Measurements from ENCODE around the gene TAAR8.
"Not testable (repeated sequence)": the region's sequence is repeated elsewhere in the genome, so short reads cannot be mapped to it uniquely, and the experiment has no call there.

The TAAR8 gene

DNA sequence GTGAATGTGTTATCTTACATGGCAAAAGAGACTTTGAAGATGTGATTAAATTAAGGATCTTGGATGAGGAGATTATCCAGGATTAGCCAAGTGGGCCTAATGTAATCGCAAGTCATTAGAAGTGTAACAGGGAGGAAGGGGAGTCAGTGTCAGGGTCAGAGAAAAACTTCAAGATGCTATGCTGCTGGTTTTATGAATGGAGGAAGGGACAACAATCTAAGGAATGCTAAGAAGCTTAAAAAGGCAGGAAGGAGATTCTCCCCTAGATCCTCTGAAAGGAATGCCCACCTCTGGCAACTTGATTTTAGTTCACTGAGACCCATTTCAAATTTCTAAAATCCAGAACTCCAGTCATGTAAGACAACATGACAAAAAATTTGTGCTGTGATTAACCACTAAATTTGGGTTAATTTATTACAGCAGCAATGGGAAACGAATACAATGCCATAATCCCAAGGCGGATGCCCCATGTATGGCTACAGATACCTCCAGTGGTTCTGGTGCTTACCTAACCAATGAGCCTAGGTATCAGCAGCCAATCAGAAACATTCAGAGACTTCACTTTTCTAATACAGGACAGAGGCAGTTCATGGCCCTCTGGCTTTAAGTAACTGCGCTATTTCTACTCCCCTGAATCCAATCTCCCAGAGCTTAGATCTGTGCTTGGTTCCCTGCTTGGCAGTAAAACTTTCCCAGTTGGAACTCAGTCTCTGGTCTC, 3.6 kb upstream of the TAAR8 start:
- no peak for DNase-seq

DNA sequence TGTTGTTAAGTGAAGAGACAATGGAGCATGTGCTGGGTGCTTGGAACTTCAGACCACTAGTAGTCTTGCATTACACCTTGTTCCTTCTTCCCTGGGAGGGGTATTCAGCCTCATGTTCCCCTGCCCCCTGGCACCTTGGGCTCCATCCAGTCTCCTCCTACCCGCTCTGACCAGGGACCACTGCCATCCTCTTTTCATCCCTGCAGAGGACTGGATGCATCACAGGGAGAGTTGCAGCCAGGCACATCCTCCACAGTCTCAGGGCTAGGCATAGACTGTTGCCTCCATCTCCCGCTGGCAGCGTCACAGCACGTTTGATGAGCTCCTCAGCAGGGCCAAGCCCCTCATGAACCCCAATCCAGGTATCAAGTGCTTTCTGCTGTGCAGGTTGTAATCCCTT, 1.3 kb upstream of the TAAR8 start:
- no peak for DNase-seq

DNA sequence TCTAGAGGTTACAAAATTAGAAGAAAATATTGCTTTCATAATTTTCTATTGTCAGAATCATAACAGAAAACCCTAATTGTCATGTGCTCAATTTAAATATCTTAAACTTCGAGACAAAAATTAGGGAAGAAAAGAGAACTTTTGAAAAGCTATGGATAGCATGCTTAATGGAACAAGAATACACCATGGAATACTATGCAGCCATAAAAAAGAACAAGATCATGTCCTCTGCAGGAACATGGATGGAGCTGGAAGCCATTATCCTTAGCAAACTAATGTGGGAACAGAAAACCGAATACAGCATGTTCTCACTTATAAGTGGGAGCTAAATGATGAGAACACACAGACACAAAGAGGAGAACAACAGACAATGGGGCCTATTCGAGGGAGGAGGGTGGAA, 7.6 kb downstream of the TAAR8 start:
- DNase-seq: not testable (repeated sequence)

DNA sequence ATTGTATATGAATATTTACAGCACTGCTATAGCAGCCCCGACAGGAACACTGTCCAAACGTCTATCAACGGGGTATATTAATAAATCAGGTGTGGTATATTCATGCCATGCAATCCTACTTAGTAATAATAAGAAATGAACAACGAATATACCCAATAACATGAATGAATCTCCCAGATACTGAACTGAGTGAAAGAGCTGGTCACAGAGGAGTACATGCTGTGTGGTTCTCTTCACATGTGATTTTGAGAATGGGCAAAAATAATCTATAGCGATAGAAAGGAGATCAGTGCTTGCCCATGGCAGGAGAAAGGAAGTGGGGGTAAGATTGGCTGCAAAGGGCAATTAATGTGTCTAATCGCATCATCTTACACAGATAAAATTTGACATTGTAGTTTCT, 13.9 kb downstream of the TAAR8 start:
- no peak for DNase-seq

DNA sequence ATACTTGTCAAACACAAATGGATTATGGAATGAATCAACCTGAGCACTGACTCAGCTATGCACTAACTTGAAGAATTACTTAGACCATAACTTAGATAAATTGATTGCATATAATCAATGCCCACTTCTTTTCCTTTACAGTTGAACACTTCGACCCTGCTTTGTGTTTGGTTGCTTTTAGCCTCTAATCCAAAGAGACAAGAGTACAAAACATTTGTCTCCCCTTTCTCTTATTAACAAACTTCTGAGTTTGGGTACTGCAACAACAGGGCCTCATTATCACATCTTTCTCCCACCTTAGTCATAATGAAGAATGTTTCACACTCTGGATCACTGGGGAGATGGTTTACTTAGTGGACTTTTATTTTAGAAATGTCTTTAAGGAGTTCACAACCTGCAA, 15.1 kb downstream of the TAAR8 start:
- no peak for DNase-seq

DNA sequence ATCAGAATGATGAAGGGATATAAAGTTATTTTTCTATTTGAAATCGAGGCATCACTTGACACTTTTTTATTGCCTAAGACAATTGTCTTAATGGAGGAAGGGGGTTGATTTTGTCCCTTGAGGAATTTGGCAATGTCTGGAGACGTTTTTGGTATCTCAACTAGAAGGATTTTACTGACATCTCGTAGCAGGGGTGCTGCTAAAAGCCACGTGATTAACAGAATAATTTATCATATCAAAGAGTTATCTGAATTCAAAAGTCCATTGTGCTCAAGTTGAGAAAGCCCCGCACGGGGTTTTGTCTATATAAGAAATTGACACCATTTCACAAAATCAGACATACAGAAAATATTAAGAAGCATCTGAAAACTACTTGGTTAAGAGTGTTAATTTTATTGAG, 16.1 kb downstream of the TAAR8 start:
- peak; percentile 32 for DNase-seq

DNA sequence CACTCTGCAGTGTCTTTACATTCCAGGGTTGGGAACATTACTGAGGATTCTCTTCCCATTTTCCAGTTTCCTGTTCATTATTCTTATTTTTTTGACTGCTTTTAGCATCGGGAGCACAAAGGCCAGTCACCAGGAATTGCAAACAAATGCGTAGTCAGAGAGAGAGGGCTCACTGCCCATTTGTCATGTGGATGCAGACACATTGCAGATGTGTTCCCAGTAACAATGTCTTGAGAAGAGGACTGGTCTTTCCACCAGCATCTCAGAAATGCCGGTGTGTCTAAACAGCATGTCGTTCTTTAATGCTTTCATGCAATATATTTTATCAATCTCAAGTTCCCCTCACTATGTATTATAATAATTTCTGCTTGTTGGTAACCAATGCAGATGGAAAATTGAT, 16.7 kb downstream of the TAAR8 start:
- peak; percentile 75 for DNase-seq

DNA sequence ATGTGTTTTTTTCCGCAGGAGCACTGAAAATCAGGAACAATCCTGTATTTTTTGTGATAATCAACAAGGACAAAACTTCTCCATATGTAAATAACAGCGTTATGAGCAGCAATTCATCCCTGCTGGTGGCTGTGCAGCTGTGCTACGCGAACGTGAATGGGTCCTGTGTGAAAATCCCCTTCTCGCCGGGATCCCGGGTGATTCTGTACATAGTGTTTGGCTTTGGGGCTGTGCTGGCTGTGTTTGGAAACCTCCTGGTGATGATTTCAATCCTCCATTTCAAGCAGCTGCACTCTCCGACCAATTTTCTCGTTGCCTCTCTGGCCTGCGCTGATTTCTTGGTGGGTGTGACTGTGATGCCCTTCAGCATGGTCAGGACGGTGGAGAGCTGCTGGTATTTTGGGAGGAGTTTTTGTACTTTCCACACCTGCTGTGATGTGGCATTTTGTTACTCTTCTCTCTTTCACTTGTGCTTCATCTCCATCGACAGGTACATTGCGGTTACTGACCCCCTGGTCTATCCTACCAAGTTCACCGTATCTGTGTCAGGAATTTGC, 17.8 kb downstream of the TAAR8 start, which contains the start of gene TAAR6:
TAAR6 (plus strand) TSS at position 102 of the 557 bp plus-strand sequence; CDS start at position 102, 0 bp downstream.
- DNase-seq: peak; percentile 40

DNA sequence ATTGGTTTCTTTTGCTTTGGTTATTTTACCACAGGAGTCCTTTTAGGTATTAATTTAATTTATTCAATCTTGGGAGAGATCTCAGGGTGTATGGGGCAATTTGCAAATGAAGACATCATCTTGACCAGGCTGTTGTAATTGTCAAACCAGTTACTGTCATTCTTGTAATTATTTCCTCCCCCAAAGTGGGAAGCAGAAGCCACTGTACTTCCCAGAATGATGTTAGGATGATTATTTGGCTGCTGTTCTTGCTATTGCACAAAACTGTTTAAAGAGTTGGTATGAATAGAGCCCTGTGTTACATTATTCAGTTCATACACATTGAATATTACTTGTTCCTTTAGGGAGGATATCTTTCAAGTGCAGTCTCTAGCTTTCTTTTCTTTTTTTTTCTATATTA, 19.3 kb downstream of the TAAR8 start:
- no peak for DNase-seq

DNA sequence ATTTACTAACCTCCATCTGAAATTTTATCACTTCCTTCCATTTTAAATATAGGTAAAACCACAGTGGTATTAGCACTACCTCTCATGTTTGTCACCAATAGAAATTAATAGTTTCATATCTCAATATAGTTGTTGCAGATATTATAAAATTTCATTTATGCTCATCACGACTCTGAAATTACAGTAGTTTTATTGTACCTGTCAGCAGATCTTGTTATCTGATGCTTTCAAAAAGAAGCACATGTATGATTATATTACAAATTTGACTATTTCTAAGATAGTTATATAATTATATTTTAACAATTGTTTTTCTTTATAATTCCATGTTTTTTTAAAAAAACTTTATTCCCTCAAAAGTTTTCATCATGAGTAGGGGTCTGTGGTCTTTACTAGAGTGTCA, 32.2 kb downstream of the TAAR8 start:
- no peak for DNase-seq

DNA sequence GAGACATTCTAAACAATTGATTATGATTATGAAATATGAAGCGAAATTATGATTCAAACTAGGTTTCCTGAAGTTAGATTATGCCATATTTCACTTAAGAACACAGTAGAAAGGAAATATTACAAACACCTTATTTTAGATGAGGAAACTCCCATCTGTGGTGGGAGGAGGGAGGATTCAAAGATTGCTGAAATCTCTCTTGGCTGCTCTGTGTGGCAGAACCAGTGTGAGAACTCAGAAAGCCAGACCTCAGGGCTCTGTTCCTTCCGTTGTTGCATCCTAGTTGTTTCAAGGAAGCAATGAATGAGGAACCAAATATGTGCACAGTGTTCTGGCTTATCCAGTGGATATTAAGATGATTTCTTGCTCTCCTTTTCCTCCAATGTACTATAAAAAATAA, 35.0 kb downstream of the TAAR8 start:
- DNase-seq: no peak

DNA sequence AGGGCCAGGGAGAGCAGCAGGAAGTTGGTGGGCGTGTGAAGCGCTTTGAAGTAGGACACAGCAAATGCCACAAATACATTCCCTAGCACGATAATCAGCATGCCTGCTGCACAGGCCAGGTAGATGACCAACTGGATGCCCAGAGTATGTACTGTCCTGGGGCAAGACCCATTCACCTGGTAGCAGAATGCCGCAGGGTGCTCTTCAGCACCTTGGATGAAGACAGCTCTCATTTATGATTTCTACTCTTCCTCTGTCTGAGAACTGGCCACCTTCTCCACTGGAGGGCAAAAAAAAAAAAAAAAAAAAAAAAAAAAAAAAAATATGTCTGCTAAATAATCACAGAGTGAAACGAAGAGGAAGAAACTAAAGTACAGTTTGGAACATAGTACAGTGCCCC, 37.0 kb downstream of the TAAR8 start, which contains the start of gene TAAR5:
TAAR5 (minus strand) TSS at position 288 of the 400 bp plus-strand sequence; CDS start at position 233, 55 bp downstream.
- no peak for DNase-seq

DNA sequence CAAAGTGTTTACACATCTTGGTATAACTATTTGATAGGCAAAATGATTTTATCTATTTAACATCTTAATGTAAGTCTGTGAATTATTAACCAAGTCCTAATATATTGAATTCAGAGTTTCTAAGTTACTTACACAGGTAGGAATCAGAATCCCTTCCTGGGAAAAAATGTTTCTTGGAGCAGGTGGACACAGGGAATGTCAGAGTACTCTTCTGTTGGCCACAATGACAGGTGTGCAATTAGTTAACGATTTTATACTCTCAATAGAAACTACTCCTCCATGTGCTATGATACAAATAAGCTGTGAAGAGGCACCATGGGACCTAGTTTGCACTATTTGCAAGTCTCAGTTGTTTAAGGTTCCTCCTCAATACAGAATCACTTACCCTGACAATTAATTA, 37.9 kb downstream of the TAAR8 start:
- DNase-seq: no peak

DNA sequence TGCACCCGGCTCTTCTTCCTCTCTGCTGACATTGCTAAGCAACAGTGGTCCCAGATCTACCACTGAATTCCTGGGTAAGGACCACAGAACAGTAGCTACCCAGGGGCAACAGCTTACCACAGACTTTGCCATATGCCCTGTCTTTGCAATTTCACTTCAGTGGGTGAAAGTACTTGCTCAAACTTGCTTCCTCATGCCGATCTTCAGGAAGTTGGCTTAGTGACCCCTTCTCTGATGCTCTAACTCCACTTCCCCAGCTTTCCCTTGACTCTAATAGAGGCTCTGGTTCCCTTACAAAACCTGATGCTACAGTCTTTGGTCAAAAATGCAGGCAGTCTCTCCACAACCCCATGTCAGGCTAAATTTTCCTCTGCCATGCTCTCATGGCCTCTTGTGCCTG, 40.4 kb downstream of the TAAR8 start:
- no peak for DNase-seq

DNA sequence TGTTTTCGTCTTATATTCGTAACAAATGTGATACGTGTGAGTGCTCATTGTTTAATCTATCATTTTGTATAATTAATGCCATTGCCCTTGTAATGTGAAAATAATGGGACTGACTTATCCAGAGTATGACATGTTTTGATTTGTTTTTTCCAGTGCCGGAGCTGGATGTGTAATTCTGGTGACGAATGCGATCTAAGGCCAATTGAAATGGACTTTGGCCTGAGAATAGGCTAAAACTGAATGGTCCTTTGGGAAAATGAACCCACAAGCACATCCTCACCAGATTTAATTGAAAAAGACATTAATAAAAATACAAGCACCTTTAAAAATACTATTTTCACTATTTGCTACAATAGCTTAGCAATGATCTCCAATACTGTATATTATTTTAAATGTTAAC, 43.7 kb downstream of the TAAR8 start:
- DNase-seq: no peak

DNA sequence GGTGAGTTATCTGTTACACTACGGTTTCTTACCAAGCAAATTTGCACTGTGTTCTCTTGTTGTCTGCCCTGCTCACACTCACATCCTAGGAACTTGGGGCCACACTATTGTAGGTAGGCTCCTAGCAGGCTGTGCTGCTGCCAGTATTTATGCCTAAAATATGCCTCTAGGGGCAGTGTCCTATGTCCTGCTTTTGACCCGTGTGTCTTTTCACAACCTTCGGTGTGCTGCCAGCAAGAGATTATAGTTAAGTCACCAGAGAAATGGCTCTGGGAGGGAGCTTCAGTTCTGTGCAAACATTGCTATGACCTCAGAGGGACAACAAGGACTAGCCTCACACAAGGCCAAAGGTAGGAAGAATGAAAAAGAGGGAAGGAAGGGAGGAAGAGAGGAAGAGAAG, 46.0 kb downstream of the TAAR8 start:
- no peak for DNase-seq

DNA sequence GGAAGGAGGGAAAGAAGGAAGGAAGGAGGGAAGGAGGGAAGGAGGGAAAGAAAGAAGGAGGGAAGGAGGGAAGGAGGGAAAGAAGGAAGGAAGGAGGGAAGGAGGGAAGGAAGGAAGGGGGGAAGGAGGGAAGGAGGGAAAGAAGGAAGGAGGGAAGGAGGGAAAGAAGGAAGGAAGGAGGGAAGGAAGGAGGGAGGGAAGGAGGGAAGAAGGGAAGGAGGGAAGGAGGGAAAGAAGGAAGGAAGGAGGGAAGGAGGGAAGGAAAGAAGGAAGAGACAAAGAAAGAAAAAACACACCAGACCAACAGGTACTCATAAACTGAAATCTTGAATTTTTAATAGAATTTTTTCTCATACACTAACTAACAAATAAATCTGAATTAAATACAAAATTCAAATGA, 48.4 kb downstream of the TAAR8 start:
- DNase-seq: not testable (repeated sequence)

All from midbrain (tissue), 1 donor.